NCI-H1105 (cell line): ENCODE data around the gene PUM2.
A peak's percentile ranks its signal among the peaks of the same experiment; 100 is the strongest.
"Not testable (repeated sequence)": the region's sequence is repeated elsewhere in the genome, so short reads cannot be mapped to it uniquely, and the experiment has no call there.

Source experiments
- DNase-seq: peaks from one replicate; lab custom pipeline; 2025; lab: John Stamatoyannopoulos, UW

PUM2 gene

GRCh38 chr2:20368706-20369105 is 18.1 kb upstream of the PUM2 start:
- DNase-seq: no peak

GRCh38 chr2:20367929-20368328 is 17.3 kb upstream of the PUM2 start:
- not testable (repeated sequence) for DNase-seq

GRCh38 chr2:20366672-20367116 is 16.1 kb upstream of the PUM2 start:
- DNase-seq: no peak

GRCh38 chr2:20365249-20365817 is 14.7 kb upstream of the PUM2 start:
- DNase-seq: no peak

- DNase-seq: no peak
These were observed 12.9 kb upstream of the PUM2 start for GRCh38 chr2:20363578-20363977.

GRCh38 chr2:20362701-20363435 is 12.2 kb upstream of the PUM2 start:
- DNase-seq: no peak

GRCh38 chr2:20361893-20362292 is 11.2 kb upstream of the PUM2 start:
- no peak for DNase-seq

- no peak for DNase-seq
These were observed 8.5 kb upstream of the PUM2 start for GRCh38 chr2:20359096-20359495.

- no peak for DNase-seq
These were observed 7.2 kb upstream of the PUM2 start for GRCh38 chr2:20357638-20358389.

GRCh38 chr2:20356042-20356441 is 5.4 kb upstream of the PUM2 start:
- peak; percentile 83 for DNase-seq

GRCh38 chr2:20355131-20355530 is 4.5 kb upstream of the PUM2 start:
- no peak for DNase-seq

GRCh38 chr2:20353241-20353992 is 2.8 kb upstream of the PUM2 start:
- DNase-seq: peak; percentile 22

GRCh38 chr2:20352581-20353216 is 2.1 kb upstream of the PUM2 start:
- no peak for DNase-seq

- no peak for DNase-seq
These were observed 1.6 kb upstream of the PUM2 start for GRCh38 chr2:20352230-20352578.

GRCh38 chr2:20351555-20352229 is 1.0 kb upstream of the PUM2 start:
- DNase-seq: no peak

GRCh38 chr2:20350041-20350712 is 467 bp downstream of the PUM2 start:
- DNase-seq: peak; percentile 25

- DNase-seq: no peak
These were observed 1.1 kb downstream of the PUM2 start for GRCh38 chr2:20349513-20349921.

GRCh38 chr2:20348542-20348941 is 2.1 kb downstream of the PUM2 start:
- DNase-seq: no peak

- DNase-seq: no peak
These were observed 3.9 kb downstream of the PUM2 start for GRCh38 chr2:20346565-20347381.

GRCh38 chr2:20343128-20343527 is 7.5 kb downstream of the PUM2 start:
- no peak for DNase-seq
